Suprapubic skin (tissue), 4 donors: Measurements from ENCODE around the gene TXNDC2. TPM values are rescaled to one million over a fixed set of nuclear protein-coding genes. Genes with fewer than 3 reads are reported as not detected.

Source experiments
- DNase-seq, 2 donors: peaks; one replicate each; pipeline ENCODE4 v3.0.0-alpha.2; 2019; ENCODE audit warnings: low spot score in 2 of 2
- H3K27ac ChIP-seq: fragments of 200-600 bp; sonication (generic); one replicate; pipeline ENCODE4 v1.5.1; 2019
- H3K27me3 ChIP-seq: fragments of 200-600 bp; sonication (generic); one replicate; pipeline ENCODE4 v1.5.1; 2019
- H3K36me3 ChIP-seq: fragments of 200-600 bp; sonication (generic); one replicate; pipeline ENCODE4 v1.5.1; 2019
- H3K4me1 ChIP-seq: fragments of 200-600 bp; sonication (generic); one replicate; pipeline ENCODE4 v1.5.1; 2019
- H3K4me3 ChIP-seq: fragments of 200-600 bp; sonication (generic); one replicate; pipeline ENCODE4 v1.5.1; 2019; ENCODE audit warnings: mild to moderate bottlenecking
- H3K9me3 ChIP-seq: fragments of 200-600 bp; sonication (generic); one replicate; pipeline ENCODE4 v1.5.1; 2019
- CTCF ChIP-seq, 2 donors: fragments of 200-600 bp in 1 of 2; fragments of 450-650 bp in 1 of 2; sonication (generic) in 1 of 2; IDR thresholded peaks; one replicate each; pipeline ENCODE4 v1.5.1; 2016 to 2019; ENCODE audit warnings: antibody characterized with exemption in 2 of 2, mild to moderate bottlenecking in 1 of 2, moderate library complexity in 1 of 2
- EP300 ChIP-seq: sonication (generic); formaldehyde crosslinking; IDR thresholded peaks from one replicate; pipeline ENCODE4 v1.6.1; 2017; ENCODE audit warnings: antibody characterized with exemption
- POLR2A ChIP-seq, 2 donors: fragments of 450-650 bp; IDR thresholded peaks; one replicate each; pipeline ENCODE4 v1.6.1; 2017; ENCODE audit warnings: antibody characterized with exemption in 2 of 2, mild to moderate bottlenecking in 2 of 2, moderate library complexity in 2 of 2
- POLR2AphosphoS5 ChIP-seq, 3 donors: sonication (generic); formaldehyde crosslinking; IDR thresholded peaks; one replicate each; pipeline ENCODE4 v1.6.1; 2017; ENCODE audit warnings: antibody characterized with exemption in 3 of 3
- WGBS: methylation state at CpG from one replicate; pipeline ENCODE4 v1.1.5; 2018; 5-methylcytosine and 5-hydroxymethylcytosine counted together
- total RNA-seq, 4 donors: library from RNA; depleted of rRNA; stranded (reverse); fragments of >200 nt; gene quantifications; one replicate each; pipeline ENCODE4 v1.1.0, GENCODE V29; 2016

TXNDC2 gene
- total RNA-seq, 4 donors from 2014 or later = not detected

GRCh38 chr18:9845256-9845655, 40.5 kb upstream of the TXNDC2 start:
- Histone ChIP-seq H3K9me3 (no peaks in the 10 kb centered on the region), H3K4me3 (no peak overlapping the region), H3K4me1 (peaks cover 38% of the 10 kb centered on the region), H3K27ac (no peak overlapping the region), H3K36me3 (no peaks in the 10 kb centered on the region), H3K27me3 (no peaks in the 10 kb centered on the region)
- DNase-seq = no peak
- 86% methylated on average over 3 of the region's 3 CpGs for WGBS
- TF ChIP-seq POLR2A (IDR thresholded peaks at IDR 0.05) (no peak), EP300 (no peak), POLR2AphosphoS5 (IDR thresholded peaks at IDR 0.05) (no peak), CTCF (IDR thresholded peaks at IDR 0.05) (no peak)

DNA sequence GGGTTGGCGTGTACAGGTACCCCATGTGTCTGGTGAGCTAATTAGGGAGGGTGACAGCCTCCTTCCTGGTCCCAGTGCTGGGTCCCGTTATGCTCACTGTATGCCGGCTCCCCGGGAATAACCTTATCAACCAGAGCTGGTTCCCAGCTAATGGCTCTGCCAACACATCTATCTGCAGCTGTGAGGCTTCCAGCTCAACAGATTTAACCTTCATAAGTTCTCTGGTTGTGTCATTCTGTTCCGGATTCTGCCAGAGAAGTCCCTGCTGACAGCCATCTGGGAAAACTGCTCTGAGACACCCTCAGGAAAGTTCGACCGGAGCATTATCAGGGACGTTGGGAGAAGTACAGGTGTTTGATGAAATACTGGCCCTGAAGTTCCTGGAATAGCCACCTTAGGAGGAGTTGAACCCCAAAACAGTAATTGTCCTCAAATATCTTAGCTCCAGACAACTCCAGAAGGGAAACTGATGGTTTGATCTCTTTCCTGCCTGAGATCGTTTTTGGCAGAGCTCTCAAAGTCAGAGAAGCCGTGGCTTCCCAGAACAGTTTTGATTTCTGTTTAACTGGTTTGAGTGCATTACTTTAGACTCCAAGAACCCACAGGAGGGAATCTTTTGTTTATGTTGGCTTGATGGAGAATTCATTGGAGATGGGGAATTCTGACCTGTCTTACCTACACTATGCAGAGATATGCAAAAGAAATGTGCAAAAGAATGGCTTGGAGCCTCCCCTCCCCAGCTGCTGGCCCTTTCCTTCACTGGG, 39.4 kb upstream of the TXNDC2 start:
- no peak for DNase-seq
- 33% methylated on average over 10 of the region's 10 CpGs for WGBS
- Histone ChIP-seq H3K4me3 (peak overlapping the region; percentile 10), H3K4me1 (peaks cover 49% of the 10 kb centered on the region), H3K36me3 (no peaks in the 10 kb centered on the region), H3K27me3 (no peaks in the 10 kb centered on the region), H3K27ac (peak overlapping the region; percentile 3), H3K9me3 (no peaks in the 10 kb centered on the region)
- TF ChIP-seq CTCF (IDR thresholded peaks at IDR 0.05) = no peak
- TF ChIP-seq POLR2AphosphoS5 (IDR thresholded peaks at IDR 0.05) = no peak
- no peak for TF ChIP-seq EP300
- TF ChIP-seq POLR2A (IDR thresholded peaks at IDR 0.05) = no peak

GRCh38 chr18:9848170-9848879, 37.4 kb upstream of the TXNDC2 start:
- DNase-seq = no peak
- no peaks in the 10 kb centered on the region for H3K27me3 ChIP-seq
- H3K4me3 ChIP-seq = no peak overlapping the region
- TF ChIP-seq POLR2AphosphoS5 (IDR thresholded peaks at IDR 0.05) (no peak), CTCF (IDR thresholded peaks at IDR 0.05) (no peak), EP300 (no peak), POLR2A (IDR thresholded peaks at IDR 0.05) (no peak)
- WGBS = 69% methylated on average over 5 of the region's 5 CpGs
- peaks cover 52% of the 10 kb centered on the region for H3K4me1 ChIP-seq
- H3K27ac ChIP-seq = no peak overlapping the region
- H3K36me3 ChIP-seq = no peaks in the 10 kb centered on the region
- no peaks in the 10 kb centered on the region for H3K9me3 ChIP-seq

DNA sequence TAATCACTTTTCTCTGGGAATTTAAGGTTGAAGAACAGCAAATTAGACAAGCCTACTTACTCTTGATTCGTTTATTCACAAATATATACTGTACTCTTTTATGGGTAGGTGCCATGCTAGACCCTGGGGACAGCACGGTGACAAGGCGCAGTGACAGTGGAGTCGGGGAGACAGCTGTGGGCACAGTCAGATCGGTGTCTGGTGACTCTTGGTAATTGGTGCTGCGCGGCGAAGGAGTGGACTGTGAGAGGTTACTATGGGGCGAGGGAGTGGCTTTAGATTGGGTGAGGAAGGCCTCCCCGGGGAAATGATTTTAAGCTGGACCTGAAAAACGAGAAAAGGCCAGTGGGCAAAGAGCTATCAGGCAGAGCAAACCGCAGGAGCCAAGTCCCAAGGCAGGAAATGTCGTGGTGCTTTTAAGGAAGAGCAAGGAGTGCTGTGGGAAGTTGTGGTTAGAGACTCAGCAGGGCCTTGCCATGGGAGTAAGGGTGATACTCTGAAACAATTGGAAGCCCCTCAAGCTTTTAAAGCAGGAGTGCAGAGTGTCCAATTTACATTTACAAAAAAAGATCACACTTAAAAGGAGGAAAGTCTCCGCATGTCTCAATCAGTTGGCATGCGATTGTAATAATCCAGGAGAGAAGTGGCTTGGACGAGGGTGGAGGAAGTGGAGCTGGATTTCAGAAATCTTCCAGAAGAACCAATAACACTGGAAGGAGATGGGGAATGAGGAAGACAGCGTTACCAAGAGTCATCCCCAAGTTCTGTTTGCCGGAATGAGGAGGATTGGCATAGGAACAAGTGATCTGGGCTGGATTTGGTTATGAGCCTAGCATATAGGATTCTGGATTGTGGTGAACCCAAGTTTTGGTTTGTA, 36.1 kb upstream of the TXNDC2 start:
- 50% methylated on average over 18 of the region's 18 CpGs for WGBS
- Histone ChIP-seq H3K9me3 (no peaks in the 10 kb centered on the region), H3K4me3 (no peak overlapping the region), H3K27ac (peak overlapping the region; percentile 65), H3K4me1 (peaks cover 52% of the 10 kb centered on the region), H3K36me3 (no peaks in the 10 kb centered on the region), H3K27me3 (no peaks in the 10 kb centered on the region)
- DNase-seq = peak in 1 of 2 donors; percentile 76
- TF ChIP-seq EP300 (no peak), CTCF (IDR thresholded peaks at IDR 0.05) (no peak), POLR2AphosphoS5 (IDR thresholded peaks at IDR 0.05) (no peak), POLR2A (IDR thresholded peaks at IDR 0.05) (no peak)
